ENCODE measurements around the gene FNDC5. TPM values are rescaled to one million over a fixed set of nuclear protein-coding genes. Genes with fewer than 3 reads are reported as not detected.
A peak's percentile ranks its signal among the peaks of the same experiment; 100 is the strongest.

The FNDC5 gene
- total RNA-seq, 1 experiment from 2014 or later, result not detected

DNA sequence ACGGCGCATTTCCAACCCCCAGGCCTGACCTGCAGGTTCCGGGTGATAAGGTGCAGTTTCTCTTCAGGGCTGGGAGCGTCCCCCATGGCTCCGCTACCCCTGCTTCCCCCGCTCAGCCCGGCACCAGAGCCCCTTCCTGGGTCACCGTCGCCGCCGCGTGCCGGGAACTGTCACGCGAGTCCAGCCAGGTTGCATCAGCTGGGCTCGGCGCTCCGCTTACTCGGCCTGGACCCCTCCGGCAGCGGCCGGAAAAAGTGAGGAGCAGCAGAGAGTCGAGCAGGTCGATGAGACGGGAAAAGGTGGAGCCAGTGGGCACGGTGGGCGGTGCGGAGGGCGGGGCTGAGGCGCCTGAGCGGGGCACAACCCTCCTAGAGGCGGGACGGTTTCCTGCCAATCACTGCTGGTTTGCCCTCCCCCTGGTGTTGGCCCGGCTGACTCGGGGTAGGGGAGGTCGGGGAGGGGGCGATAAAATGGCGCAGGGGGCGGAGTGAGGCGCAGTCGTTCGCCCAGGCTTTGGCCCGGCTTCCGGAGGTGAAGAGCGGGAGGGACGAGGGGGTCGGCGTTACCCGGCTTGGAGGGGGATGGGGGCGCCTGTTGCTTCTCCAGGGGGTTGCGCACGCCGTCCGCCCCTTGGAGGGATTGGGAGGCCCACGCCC lies 53.4 kb downstream of the FNDC5 start, which contains the start of the genes S100PBP and YARS1:
S100PBP (plus strand) TSS at position 495 of the 656 bp plus-strand sequence. CDS start 8,447 bp downstream, outside the sequence.
YARS1 (minus strand) TSS at position 200 of the 656 bp plus-strand sequence; CDS start at position 86, 114 bp downstream.
- DNase-seq (ENCODE audit: low spot score), result peak; percentile 99

GRCh38 chr1:32816676-32817158 lies 54.0 kb downstream of the FNDC5 start:
- peak; percentile 65 for DNase-seq (ENCODE audit: low spot score)

GRCh38 chr1:32813941-32814739 lies 56.6 kb downstream of the FNDC5 start:
- DNase-seq (ENCODE audit: low spot score), result no peak

Other genes starting within 250 kb of the FNDC5 start
- gene ZBTB8OS, start 220.4 kb downstream of the FNDC5 start, total RNA-seq (2014; rRNA removed; shearing (Covaris generic)), result 37.4 and 43.5 TPM in 2 replicates
- 109 and 126 TPM in 2 replicates for gene RBBP4, start 219.7 kb downstream of the FNDC5 start, total RNA-seq (2014; rRNA removed; shearing (Covaris generic))
- gene SYNC, start 168.1 kb downstream of the FNDC5 start, total RNA-seq (2014; rRNA removed; shearing (Covaris generic)), result 0.65 and 0.76 TPM in 2 replicates
- 148 and 154 TPM in 2 replicates for gene YARS1, start 53.6 kb downstream of the FNDC5 start, total RNA-seq (2014; rRNA removed; shearing (Covaris generic))
- 7.4 and 7.9 TPM in 2 replicates for gene S100PBP, start 53.3 kb downstream of the FNDC5 start, total RNA-seq (2014; rRNA removed; shearing (Covaris generic))
- gene HPCA, start 15.6 kb upstream of the FNDC5 start, total RNA-seq (2014; rRNA removed; shearing (Covaris generic)), result 0.79 and 2.4 TPM in 2 replicates
- 789 and 818 TPM in 2 replicates for gene TMEM54, start 30.5 kb upstream of the FNDC5 start, total RNA-seq (2014; rRNA removed; shearing (Covaris generic))
- gene RNF19B, start 93.9 kb upstream of the FNDC5 start, total RNA-seq (2014; rRNA removed; shearing (Covaris generic)), result 15.8 and 19.2 TPM in 2 replicates
- 204 and 223 TPM in 2 replicates for gene AK2, start 166.0 kb upstream of the FNDC5 start, total RNA-seq (2014; rRNA removed; shearing (Covaris generic))
- gene AZIN2, start 210.2 kb upstream of the FNDC5 start, total RNA-seq (2014; rRNA removed; shearing (Covaris generic)), result 0.13 TPM in 1 of 2 replicates, not detected in the other